Spleen (tissue), 11 donors: Measurements from ENCODE around the gene MCM7. TPM values are rescaled to one million over a fixed set of nuclear protein-coding genes. Genes with fewer than 3 reads are reported as not detected.

Experiments used
- DNase-seq: peaks from one replicate; pipeline ENCODE4 v3.0.0-alpha.2; 2020
- H3K27ac ChIP-seq, 8 donors: fragments of 200-600 bp; sonication (generic) in 7 of 8; 1 replicate in 4 of 8; 2 replicates in 4 of 8; pipeline versions ENCODE4 v1.5.0 to v1.8.0; 2016 to 2021; ENCODE audit warnings: inconsistent platforms in 4 of 8, mild to moderate bottlenecking in 4 of 8, moderate library complexity in 1 of 8
- H3K27me3 ChIP-seq, 7 donors: fragments of 200-600 bp; sonication (generic) in 6 of 7; replicated peaks in 1 of 7; 1 replicate in 4 of 7; 2 replicates in 3 of 7; pipeline versions ENCODE4 v1.5.0 to v1.8.0; 2016 to 2021; ENCODE audit warnings: inconsistent platforms in 3 of 7, mild to moderate bottlenecking in 1 of 7
- H3K36me3 ChIP-seq, 6 donors: fragments of 200-600 bp; sonication (generic) in 5 of 6; 1 replicate in 4 of 6; 2 replicates in 2 of 6; pipeline versions ENCODE4 v1.5.0 to v1.8.0; 2016 to 2021; ENCODE audit warnings: inconsistent platforms in 2 of 6
- H3K4me1 ChIP-seq, 6 donors: fragments of 200-600 bp; sonication (generic) in 5 of 6; 1 replicate in 3 of 6; 2 replicates in 3 of 6; pipeline versions ENCODE4 v1.5.0 to v1.8.0; 2016 to 2021; ENCODE audit warnings: inconsistent platforms in 3 of 6
- H3K4me3 ChIP-seq, 8 donors: fragments of 200-600 bp; sonication (generic) in 7 of 8; 1 replicate in 4 of 8; 2 replicates in 4 of 8; pipeline versions ENCODE4 v1.5.0 to v1.8.0; 2016 to 2021; ENCODE audit warnings: inconsistent platforms in 4 of 8, mild to moderate bottlenecking in 4 of 8, moderate library complexity in 2 of 8
- H3K9me3 ChIP-seq, 8 donors: fragments of 200-600 bp; sonication (generic) in 7 of 8; 1 replicate in 4 of 8; 2 replicates in 4 of 8; pipeline versions ENCODE4 v1.5.0 to v1.8.0; 2016 to 2021; ENCODE audit warnings: inconsistent platforms in 4 of 8
- POLR2A ChIP-seq, 3 donors: fragments of 450-650 bp; IDR thresholded peaks; one replicate each; pipeline ENCODE4 v1.5.1; 2017; ENCODE audit warnings: antibody characterized with exemption in 3 of 3, mild to moderate bottlenecking in 1 of 3
- POLR2AphosphoS5 ChIP-seq, 3 donors: sonication (generic); formaldehyde crosslinking; IDR thresholded peaks; one replicate each; pipeline ENCODE4 v1.5.1; 2017; ENCODE audit warnings: antibody characterized with exemption in 3 of 3
- WGBS, 5 donors: extraction: QIAGEN DNeasy Blood & Tissue Kit in 3 of 5; methylation state at CpG; one replicate each; pipeline versions ENCODE4 v1.1.5 to v1.1.7; 2013 to 2018; 5-methylcytosine and 5-hydroxymethylcytosine counted together
- intact Hi-C: fragments of 100-400 bp; cut with DNase I; formaldehyde crosslinking; loops from one replicate; pipeline ENCODE4 v1.15.0; 2023; ENCODE audit warnings: low total_unique reads
- polyA plus RNA-seq, 3 donors: library from polyadenylated mRNA; stranded (reverse); fragments of 200-250 nt; gene quantifications; one replicate each; pipeline ENCODE4 v1.2.1, GENCODE V29; 2013
- total RNA-seq, 7 donors: library from RNA; depleted of rRNA in 3 of 7; stranded (reverse); fragments of >200 nt in 3 of 7; fragmentation: NEBNext Ultra II Directional in 4 of 7; extraction: Animal tissue kit (Norgen Biotek cat#: 25700) in 4 of 7; gene quantifications; one replicate each; pipeline versions ENCODE4 v1.1.0 to v1.2.1, GENCODE V29; 2016 to 2021
- TF ChIP-seq, protein P1 (sequence below), 11 experiments: fragments of 200-600 bp in 7 of 11; fragments of 450-650 bp in 4 of 11; sonication (generic) in 4 of 11; IDR thresholded peaks in 8 of 11; conservative IDR thresholded peaks in 3 of 11; 1 replicate in 7 of 11; 2 replicates in 4 of 11; pipeline versions ENCODE4 v1.4.0 to v1.8.0; 2016 to 2021; ENCODE audit warnings: antibody characterized with exemption in 11 of 11, inconsistent platforms in 4 of 11, mild to moderate bottlenecking in 1 of 11
- donor health status: healthy with polysubstance abuse.
- donor health status: DM: no; HTN: no; CAD: no; lungs with moderate emphysema.
- donor health status: DM: no; HTN: no; CAD: no.
- donor health status: Bipolar disorder and iron deficiency.
- donor health status: healthy.
- donor health status: DM: no; HTN: no; CAD: no.
- donor health status: DM: yes; HTN: yes; CAD: no.

Gene MCM7
- total and polyA plus RNA-seq, 10 donors: 49.5 to 92.7 (median 68.5) TPM

DNA sequence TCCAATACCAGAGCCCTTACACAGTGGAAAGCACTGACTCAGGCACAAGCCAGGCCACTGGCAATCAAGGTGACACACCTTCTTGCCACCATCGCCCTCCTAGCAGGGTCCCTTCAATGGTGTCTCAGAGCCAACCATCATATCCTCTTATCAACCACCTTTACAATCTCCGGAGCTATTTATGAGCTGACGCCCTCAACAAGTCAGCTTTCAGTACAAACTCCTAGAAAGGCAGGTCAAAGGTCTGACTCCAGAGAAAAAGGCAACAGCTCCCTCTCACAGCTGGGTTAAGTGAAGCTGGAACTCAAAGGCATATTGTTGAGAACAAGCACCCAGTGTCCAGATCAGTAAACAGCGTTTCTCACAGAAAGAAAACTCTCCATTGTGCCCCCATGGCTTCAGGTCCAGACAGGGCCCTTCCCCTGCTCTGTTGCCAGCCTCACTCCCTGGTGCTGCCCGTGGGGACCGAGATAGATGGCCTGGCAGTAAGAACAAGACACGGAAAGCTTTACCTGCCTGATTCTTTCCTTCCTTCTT, 22.1 kb downstream of the MCM7 start:
- no peak for DNase-seq
- Histone ChIP-seq H3K4me3 (no peak overlapping the region), H3K27me3 (no peaks in the 10 kb centered on the region), H3K9me3 (no peaks in the 10 kb centered on the region), H3K27ac (no peak overlapping the region), H3K4me1 (peaks cover 21 to 46% (median 36%) of the 10 kb centered on the region in 6 donors), H3K36me3 (peaks cover 6 to 62% (median 47%) of the 10 kb centered on the region in 6 donors)
- TF ChIP-seq, protein P1, sequence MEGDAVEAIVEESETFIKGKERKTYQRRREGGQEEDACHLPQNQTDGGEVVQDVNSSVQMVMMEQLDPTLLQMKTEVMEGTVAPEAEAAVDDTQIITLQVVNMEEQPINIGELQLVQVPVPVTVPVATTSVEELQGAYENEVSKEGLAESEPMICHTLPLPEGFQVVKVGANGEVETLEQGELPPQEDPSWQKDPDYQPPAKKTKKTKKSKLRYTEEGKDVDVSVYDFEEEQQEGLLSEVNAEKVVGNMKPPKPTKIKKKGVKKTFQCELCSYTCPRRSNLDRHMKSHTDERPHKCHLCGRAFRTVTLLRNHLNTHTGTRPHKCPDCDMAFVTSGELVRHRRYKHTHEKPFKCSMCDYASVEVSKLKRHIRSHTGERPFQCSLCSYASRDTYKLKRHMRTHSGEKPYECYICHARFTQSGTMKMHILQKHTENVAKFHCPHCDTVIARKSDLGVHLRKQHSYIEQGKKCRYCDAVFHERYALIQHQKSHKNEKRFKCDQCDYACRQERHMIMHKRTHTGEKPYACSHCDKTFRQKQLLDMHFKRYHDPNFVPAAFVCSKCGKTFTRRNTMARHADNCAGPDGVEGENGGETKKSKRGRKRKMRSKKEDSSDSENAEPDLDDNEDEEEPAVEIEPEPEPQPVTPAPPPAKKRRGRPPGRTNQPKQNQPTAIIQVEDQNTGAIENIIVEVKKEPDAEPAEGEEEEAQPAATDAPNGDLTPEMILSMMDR (IDR thresholded peaks at IDR 0.05 in 8 of 11, conservative IDR thresholded peaks at IDR 0.05 in 3 of 11): no peak
- no peak for TF ChIP-seq POLR2AphosphoS5 (IDR thresholded peaks at IDR 0.05)
- TF ChIP-seq POLR2A (IDR thresholded peaks at IDR 0.05): no peak
- 81 to 91% (median 89%) methylated on average over 7 of the region's 7 CpGs for WGBS, 5 donors
- intact Hi-C loops: loop anchor here (10.0 kb wide), 1 partner anchor 94 kb away; no protein-coding TSS in a partner anchor

DNA sequence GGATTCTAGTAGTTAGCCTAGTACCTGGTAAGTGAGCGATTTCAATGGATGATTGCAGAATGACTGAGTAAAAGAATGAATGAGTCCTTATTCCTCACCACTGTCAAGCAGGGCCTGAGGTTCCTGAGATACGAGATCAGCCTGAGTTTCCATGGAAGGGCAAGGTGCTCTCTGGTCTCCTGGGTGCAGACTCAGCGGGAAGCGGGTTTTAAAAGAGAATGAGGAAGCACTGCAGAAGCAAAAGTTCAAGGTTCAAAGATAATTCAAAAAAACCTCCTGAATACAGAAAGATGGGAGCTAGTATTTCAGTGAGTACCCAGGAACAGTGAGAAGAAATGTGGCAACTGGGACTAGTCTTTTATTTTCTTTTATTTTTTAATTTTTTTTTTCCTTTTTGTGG, 24.0 kb downstream of the MCM7 start:
- WGBS, 5 donors: 82 to 95% (median 86%) methylated on average over 4 of the region's 4 CpGs
- Histone ChIP-seq H3K27me3 (no peaks in the 10 kb centered on the region), H3K4me1 (peaks cover 13 to 35% (median 28%) of the 10 kb centered on the region in 6 donors), H3K9me3 (peaks cover 0 to 15% (median 12%) of the 10 kb centered on the region in 8 donors), H3K36me3 (peaks cover 17 to 81% (median 66%) of the 10 kb centered on the region in 6 donors), H3K4me3 (no peak overlapping the region), H3K27ac (no peak overlapping the region)
- no peak for TF ChIP-seq POLR2AphosphoS5 (IDR thresholded peaks at IDR 0.05)
- no peak for TF ChIP-seq POLR2A (IDR thresholded peaks at IDR 0.05)
- TF ChIP-seq, protein P1 (IDR thresholded peaks at IDR 0.05 in 8 of 11, conservative IDR thresholded peaks at IDR 0.05 in 3 of 11): no peak
- DNase-seq: no peak
- intact Hi-C loops: loop anchor here (10.0 kb wide), 1 partner anchor 92 kb away; no protein-coding TSS in a partner anchor

- 93 to 99% (median 96%) methylated on average over 6 of the region's 6 CpGs for WGBS, 5 donors
- peaks cover 6 to 33% (median 30%) of the 10 kb centered on the region in 8 donors for H3K9me3 ChIP-seq
- H3K27ac ChIP-seq: no peak overlapping the region
- peaks cover 31 to 99% (median 84%) of the 10 kb centered on the region in 6 donors for H3K36me3 ChIP-seq
- no peaks in the 10 kb centered on the region for H3K27me3 ChIP-seq
- no peak for DNase-seq
- H3K4me3 ChIP-seq: no peak overlapping the region
- TF ChIP-seq POLR2AphosphoS5 (IDR thresholded peaks at IDR 0.05) (no peak), POLR2A (IDR thresholded peaks at IDR 0.05) (no peak)
- intact Hi-C loops: loop anchor here (10.0 kb wide), 1 partner anchor 91 kb away; no protein-coding TSS in a partner anchor
- H3K4me1 ChIP-seq: peaks cover 9 to 21% (median 15%) of the 10 kb centered on the region in 6 donors
Measured at GRCh38 chr7:100075418-100075817, 25.8 kb downstream of the MCM7 start.

GRCh38 chr7:100074841-100075240, 26.4 kb downstream of the MCM7 start:
- H3K27ac ChIP-seq: no peak overlapping the region
- H3K4me3 ChIP-seq: no peak overlapping the region
- H3K27me3 ChIP-seq: no peaks in the 10 kb centered on the region
- no peak for DNase-seq
- intact Hi-C loops: loop anchor here (10.0 kb wide), 1 partner anchor 90 kb away; no protein-coding TSS in a partner anchor
- H3K9me3 ChIP-seq: peaks cover 6 to 39% (median 36%) of the 10 kb centered on the region in 8 donors
- peaks cover 33 to 100% (median 89%) of the 10 kb centered on the region in 6 donors for H3K36me3 ChIP-seq
- peaks cover 3 to 15% (median 10%) of the 10 kb centered on the region in 6 donors for H3K4me1 ChIP-seq
- TF ChIP-seq POLR2A (IDR thresholded peaks at IDR 0.05) (no peak), POLR2AphosphoS5 (IDR thresholded peaks at IDR 0.05) (no peak)
- TF ChIP-seq, protein P1 (IDR thresholded peaks at IDR 0.05 in 8 of 11, conservative IDR thresholded peaks at IDR 0.05 in 3 of 11): no peak
- whole genome bisulfite sequencing, 5 donors: 93 to 97% (median 95%) methylated on average over 7 of the region's 7 CpGs
